Coronary artery (tissue), 2 donors: ENCODE measurements around the gene GLYATL1.

Experiments used
- DNase-seq: peaks from one replicate; pipeline ENCODE4 v3.0.0-alpha.2; 2017; ENCODE audit warnings: low spot score
- H3K27ac ChIP-seq, 2 donors: fragments of 200-600 bp; sonication (generic); one replicate each; pipeline ENCODE4 v1.5.1; 2016 to 2019
- H3K4me3 ChIP-seq: fragments of 200-600 bp; sonication (generic); 2 replicates; pipeline ENCODE4 v1.5.1; 2016; ENCODE audit warnings: mild to moderate bottlenecking, moderate library complexity
- TF ChIP-seq, protein P1 (sequence below): fragments of 200-600 bp; sonication (generic); IDR thresholded peaks from one replicate; pipeline ENCODE4 v1.5.1; 2019; ENCODE audit warnings: antibody characterized with exemption

Gene GLYATL1

DNA sequence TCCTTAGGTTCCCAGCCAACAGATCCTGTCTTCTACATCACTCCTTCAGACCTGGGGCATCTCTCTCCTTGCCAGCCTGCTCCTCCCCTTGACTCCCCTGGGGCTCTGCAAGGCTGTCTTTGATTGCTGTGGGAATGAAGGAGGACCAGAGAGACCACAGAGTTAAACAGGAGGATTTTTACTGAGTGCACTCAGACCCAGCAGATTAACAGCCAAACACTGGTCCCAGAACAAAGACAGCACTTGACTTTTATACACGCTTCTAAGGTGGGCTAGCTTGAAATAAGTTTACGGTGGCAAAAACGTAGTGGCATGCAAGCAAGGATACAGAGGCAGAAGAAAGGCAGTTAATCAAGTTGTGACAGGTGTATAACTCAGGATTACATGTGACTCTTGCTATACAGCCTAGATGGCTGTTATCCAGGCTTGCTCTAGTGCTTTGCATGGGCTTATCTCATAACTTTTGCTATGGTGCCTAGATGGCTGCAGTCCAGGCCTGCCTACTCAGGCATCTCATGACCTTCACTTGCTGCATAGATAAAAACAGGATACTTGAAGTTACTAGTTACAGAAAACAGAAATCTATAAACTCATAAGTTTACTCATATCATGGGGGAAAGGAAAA lies 22.0 kb upstream of the GLYATL1 start:
- DNase-seq: no peak
- no peak overlapping the region for H3K27ac ChIP-seq
- no peak overlapping the region for H3K4me3 ChIP-seq
- TF ChIP-seq, protein P1, sequence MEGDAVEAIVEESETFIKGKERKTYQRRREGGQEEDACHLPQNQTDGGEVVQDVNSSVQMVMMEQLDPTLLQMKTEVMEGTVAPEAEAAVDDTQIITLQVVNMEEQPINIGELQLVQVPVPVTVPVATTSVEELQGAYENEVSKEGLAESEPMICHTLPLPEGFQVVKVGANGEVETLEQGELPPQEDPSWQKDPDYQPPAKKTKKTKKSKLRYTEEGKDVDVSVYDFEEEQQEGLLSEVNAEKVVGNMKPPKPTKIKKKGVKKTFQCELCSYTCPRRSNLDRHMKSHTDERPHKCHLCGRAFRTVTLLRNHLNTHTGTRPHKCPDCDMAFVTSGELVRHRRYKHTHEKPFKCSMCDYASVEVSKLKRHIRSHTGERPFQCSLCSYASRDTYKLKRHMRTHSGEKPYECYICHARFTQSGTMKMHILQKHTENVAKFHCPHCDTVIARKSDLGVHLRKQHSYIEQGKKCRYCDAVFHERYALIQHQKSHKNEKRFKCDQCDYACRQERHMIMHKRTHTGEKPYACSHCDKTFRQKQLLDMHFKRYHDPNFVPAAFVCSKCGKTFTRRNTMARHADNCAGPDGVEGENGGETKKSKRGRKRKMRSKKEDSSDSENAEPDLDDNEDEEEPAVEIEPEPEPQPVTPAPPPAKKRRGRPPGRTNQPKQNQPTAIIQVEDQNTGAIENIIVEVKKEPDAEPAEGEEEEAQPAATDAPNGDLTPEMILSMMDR: no peak

DNA sequence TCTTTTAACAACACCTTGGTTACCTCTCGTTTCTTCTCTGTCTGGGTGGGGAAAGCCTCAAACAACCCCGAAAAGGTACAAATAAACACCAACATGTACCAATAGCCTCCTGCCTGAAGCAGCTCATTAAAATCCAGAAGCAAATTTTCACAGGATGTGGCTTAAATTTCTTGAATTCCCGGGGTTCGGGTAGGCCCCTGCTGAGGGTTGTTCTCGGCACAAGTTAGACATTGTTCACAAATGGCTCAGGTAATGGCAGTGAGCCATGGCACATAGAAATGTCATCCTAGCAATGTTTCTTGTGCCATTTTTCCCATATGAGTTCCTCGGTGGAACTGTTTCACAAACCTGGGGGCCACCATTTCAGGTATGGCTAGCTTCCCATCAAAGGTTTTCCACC lies 19.7 kb upstream of the GLYATL1 start:
- TF ChIP-seq, protein P1: no peak
- Histone ChIP-seq H3K27ac (no peak overlapping the region), H3K4me3 (no peak overlapping the region)
- no peak for DNase-seq

DNA sequence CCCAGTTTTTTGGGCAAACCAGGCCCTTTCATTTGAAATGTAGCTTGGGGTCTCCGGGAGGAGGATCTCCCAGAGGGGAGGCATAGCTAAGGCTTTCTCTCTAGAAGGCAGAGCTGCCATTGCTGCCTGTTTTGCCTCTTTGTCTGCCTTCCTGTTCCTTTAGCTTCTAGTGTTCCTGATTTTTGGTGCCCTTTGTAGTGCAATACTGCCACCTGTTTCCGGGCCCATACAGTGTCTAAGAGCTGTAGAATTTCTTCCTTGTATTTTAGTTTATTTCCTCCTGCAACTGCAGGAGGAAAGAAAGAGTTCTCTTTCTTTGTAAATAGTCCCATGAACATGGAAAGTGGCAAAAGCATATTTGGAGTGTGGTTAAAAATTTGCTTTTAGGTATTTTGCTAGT lies 19.3 kb upstream of the GLYATL1 start:
- no peak overlapping the region for H3K27ac ChIP-seq
- TF ChIP-seq, protein P1: no peak
- H3K4me3 ChIP-seq: no peak overlapping the region
- DNase-seq: no peak

DNA sequence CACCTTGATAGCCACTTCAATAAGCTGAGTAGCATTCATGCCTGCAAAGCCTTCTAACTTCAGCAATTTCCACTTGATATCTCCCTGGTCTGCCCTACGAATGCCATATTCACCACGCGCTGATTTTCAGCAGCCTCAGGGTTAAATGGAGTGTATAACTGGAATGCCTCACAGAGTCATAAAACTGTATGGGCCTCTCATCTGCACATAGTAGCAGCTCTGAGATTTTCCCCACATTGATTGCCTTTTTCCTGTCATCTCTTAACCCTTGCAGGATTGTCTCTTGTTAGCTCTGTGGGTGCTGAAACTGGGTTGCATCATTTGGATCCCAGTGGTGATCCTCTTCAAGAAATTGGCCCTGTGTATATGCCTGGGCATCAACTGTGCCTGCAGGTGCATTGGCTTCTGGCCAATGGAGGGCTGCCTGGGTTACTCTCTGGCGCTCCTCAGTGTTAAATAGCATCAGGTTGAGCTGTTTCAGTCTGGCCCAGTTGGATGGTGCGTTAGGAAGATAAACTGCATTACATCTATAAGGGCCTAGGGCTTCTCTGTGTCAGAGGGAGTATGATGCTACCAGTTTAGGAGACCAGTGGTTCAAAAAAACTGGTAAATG lies 17.4 kb upstream of the GLYATL1 start:
- Histone ChIP-seq H3K27ac (no peak overlapping the region), H3K4me3 (no peak overlapping the region)
- TF ChIP-seq, protein P1: no peak
- DNase-seq: no peak

DNA sequence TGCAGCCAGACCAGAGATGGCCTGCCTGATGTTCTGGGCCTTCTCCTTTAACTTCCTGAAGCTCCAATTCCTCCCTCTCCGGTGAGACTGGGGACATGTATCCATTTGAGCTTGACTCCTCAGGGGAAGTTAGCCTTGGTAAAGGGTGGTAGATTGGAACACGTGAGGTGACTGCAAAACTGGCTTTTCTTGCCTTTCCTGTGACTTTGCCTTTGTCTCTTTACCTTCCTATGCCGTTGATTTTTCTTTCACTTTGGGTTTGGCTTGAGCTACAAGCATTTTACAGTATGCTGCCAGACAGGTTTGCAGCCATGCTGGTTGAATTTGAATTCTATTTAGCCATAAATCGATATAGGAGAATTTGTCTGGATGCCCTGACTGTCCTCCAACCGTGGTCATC lies 16.8 kb upstream of the GLYATL1 start:
- DNase-seq: no peak
- TF ChIP-seq, protein P1: no peak
- Histone ChIP-seq H3K4me3 (no peak overlapping the region), H3K27ac (no peak overlapping the region)

DNA sequence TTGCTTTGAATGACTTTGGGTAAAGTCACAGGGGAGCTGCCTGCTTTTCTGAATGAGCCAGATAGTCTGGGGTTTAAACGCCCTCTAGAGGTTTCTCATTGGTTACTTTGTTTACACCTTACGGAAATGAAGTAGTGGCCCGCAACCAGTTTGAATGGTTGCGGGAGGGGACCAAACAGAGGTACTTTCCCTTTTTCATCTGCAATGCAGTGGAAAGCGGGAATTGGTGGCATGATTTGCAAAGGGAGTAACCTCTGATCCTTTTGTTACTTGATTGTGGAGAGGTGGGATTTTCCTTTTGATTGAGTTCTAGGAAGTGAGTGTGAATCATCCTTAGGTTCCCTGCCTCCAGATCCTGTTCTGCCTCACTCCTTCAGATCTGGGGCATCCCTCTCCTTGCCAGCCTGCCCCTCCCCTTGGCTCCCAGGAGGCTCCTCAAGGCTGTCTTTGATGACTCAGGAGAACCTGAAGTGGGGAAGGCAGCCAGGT lies 15.9 kb upstream of the GLYATL1 start:
- no peak overlapping the region for H3K4me3 ChIP-seq
- DNase-seq: no peak
- H3K27ac ChIP-seq: no peak overlapping the region
- TF ChIP-seq, protein P1: no peak

DNA sequence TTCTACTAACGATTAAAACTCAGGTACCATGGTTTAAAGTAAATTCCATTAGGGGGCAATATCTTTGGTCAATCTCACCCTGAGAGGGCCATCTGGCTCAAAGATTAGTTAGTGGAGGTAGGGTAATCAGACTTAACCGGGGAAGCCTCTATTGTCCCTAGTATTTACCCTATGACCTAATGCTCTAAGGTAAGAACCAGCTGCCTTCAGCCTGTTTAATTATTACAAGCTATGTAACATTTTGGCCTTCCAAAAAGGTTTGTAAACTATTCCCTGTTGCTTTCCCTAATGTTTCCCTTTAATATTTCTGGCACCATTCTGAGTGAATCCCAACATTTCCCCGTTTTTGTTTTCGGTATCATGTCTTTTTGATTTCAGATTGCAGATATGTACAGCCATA lies 15.1 kb upstream of the GLYATL1 start:
- DNase-seq: no peak
- H3K4me3 ChIP-seq: no peak overlapping the region
- TF ChIP-seq, protein P1: no peak
- no peak overlapping the region for H3K27ac ChIP-seq
